GM18868 (cell line): ENCODE data around the gene CAMSAP3.

Source experiments
- ATAC-seq: cut with Tn5 transposase; IDR thresholded peaks from one replicate; pipeline ENCODE4 v1.9.1; 2021; ENCODE audit warnings: mild to moderate bottlenecking, moderate library complexity; ENCODE audit not compliant: unreplicated experiment

CAMSAP3 gene, protein sequence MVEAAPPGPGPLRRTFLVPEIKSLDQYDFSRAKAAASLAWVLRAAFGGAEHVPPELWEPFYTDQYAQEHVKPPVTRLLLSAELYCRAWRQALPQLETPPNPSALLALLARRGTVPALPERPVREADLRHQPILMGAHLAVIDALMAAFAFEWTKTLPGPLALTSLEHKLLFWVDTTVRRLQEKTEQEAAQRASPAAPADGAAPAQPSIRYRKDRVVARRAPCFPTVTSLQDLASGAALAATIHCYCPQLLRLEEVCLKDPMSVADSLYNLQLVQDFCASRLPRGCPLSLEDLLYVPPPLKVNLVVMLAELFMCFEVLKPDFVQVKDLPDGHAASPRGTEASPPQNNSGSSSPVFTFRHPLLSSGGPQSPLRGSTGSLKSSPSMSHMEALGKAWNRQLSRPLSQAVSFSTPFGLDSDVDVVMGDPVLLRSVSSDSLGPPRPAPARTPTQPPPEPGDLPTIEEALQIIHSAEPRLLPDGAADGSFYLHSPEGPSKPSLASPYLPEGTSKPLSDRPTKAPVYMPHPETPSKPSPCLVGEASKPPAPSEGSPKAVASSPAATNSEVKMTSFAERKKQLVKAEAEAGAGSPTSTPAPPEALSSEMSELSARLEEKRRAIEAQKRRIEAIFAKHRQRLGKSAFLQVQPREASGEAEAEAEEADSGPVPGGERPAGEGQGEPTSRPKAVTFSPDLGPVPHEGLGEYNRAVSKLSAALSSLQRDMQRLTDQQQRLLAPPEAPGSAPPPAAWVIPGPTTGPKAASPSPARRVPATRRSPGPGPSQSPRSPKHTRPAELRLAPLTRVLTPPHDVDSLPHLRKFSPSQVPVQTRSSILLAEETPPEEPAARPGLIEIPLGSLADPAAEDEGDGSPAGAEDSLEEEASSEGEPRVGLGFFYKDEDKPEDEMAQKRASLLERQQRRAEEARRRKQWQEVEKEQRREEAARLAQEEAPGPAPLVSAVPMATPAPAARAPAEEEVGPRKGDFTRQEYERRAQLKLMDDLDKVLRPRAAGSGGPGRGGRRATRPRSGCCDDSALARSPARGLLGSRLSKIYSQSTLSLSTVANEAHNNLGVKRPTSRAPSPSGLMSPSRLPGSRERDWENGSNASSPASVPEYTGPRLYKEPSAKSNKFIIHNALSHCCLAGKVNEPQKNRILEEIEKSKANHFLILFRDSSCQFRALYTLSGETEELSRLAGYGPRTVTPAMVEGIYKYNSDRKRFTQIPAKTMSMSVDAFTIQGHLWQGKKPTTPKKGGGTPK

DNA sequence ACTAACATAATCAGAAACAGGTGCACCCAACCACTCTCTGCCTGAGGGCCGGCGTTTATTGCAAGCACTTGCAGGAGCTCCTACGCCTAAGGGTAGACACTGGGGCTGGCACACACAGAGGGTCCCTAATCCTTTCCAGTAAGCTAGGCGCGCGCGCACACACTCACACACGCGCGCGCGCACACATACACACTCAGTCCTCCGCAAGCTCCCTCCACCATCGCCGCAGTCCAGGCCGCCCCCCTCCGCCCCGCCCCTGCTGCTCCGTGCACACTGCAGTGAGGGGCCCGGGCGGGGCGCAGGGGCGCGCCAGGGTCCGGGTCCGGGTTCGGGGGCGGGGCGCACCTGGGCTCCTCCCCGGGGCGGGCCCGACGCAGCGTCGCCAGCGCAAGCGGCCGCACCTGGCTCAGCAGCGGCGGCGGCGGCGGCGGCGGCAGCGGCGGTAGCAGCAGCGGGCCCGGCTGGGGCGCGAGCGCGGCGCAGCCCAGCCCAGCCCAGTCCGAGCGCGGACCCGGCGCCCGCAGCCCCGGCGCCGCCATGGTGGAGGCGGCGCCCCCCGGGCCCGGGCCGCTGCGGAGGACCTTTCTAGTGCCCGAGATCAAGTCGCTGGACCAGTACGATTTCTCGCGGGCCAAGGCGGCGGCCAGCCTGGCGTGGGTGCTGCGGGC, at the start of gene CAMSAP3:
Gene CAMSAP3 (plus strand): TSS at position 398 of the 668 bp plus-strand sequence. CDS start 140 bp downstream, at position 538.
- peak; percentile 40 for ATAC-seq

GRCh38 chr19:7545904-7546303, 49.8 kb upstream of the CAMSAP3 start:
- ATAC-seq = no peak

DNA sequence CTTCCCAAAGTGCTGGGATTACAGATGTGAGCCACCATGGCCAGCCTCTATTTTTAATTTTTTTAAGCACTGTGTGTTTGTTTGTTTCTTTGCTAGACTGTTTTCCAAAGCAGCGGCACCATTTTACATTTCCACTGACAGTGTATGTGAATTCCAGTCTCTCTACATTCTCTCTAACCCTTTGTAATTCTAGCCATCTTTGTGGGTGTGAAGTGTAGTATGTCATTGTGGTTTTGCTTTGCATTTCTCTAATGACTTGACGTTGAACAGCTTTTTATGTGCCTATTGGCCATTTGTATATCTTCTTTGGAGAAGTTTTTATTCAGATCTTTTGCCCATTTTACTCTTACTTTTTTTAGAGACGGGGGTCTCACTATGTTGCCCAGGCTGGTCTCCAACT, 48.5 kb upstream of the CAMSAP3 start:
- no peak for ATAC-seq

- ATAC-seq = no peak
Observed at GRCh38 chr19:7549429-7550148, 46.1 kb upstream of the CAMSAP3 start.

- ATAC-seq = no peak
Observed at GRCh38 chr19:7550169-7550770, 45.4 kb upstream of the CAMSAP3 start.

- ATAC-seq = no peak
Observed at GRCh38 chr19:7550987-7551761, 44.5 kb upstream of the CAMSAP3 start.

- ATAC-seq = no peak
Observed at GRCh38 chr19:7552781-7553180, 42.9 kb upstream of the CAMSAP3 start.

- no peak for ATAC-seq
Observed at GRCh38 chr19:7554565-7554964, 41.1 kb upstream of the CAMSAP3 start.

DNA sequence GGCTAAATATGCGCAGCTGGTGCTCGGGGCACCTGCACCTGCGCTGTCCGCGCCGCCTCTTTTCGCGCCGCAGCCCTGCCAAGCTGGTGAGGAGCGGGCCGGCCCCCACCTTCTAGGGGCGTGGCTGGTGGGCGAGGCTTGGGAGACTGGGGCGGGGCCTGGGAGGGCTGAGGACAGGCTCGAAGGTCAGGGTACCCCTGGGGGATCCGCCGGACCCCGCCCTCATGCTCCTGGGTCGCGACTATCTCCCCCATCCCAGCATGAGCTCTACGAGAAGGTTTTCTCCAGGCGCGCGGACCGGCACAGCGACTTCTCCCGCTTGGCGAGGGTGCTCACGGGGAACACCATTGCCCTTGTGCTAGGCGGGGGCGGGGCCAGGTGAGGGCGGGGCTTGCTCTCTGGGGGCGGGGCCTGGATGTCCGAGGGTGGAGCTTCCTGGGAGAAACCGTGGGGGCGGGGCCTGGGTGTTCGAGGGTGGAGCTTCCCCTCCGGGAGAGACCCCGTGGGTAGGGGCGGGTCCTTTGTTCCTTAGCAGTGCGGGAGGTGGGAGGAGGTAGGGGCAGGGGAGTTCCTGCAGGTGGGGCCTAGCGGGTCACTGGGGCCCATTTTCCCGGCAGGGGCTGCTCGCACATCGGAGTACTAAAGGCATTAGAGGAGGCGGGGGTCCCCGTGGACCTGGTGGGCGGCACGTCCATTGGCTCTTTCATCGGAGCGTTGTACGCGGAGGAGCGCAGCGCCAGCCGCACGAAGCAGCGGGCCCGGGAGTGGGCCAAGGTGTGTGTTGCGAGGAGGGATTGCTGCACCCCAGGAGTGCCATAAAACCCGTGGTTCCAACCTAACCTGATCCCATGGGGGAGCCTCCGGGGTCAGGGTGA, 40.4 kb upstream of the CAMSAP3 start:
- ATAC-seq = no peak

DNA sequence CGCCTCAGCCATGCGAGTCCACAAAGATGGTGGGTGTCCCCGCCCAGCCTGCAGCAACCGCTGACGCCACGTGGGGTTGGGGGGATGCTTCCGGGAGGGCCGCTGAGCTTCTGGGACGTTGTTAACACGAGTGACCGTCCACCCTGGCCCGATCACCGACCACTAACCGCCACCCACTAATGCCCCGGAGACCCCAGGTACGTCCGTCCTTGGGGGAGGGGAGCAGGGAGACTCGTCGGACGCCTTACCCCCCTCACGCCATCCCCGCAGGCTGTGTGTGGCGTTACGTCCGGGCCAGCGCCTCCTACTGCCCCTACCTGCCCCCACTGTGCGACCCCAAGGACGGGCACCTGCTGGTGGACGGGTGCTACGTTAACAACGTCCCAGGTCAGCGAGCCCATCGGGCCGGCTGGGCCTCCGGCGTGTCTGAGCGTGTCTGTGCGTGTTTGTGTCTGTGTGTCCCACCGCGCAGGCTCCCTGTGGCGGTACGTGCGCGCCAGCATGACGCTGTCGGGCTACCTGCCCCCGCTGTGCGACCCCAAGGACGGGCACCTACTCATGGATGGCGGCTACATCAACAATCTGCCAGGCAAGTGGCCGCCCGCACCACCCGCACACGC, 38.9 kb upstream of the CAMSAP3 start:
- ATAC-seq = no peak

GRCh38 chr19:7558667-7559066, 37.0 kb upstream of the CAMSAP3 start:
- no peak for ATAC-seq

DNA sequence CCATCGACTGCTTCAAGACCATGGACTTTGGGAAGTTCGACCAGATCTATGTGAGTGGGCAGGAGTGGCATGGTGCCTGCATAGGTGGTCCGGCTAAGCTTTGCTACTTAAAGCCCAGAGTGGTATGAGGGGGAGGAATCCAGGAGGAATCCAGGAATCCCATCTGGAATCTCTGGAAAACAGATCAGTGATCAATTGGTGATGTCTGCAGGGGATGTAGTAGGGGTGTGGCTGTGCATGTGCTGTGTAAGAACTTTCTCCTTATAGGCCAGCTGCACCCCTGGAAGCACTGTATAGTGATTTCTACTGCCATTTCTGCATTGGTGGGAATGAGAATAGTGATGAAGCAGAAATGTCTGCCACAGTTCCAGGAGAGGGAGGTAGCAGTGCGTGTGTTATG, 36.6 kb upstream of the CAMSAP3 start:
- no peak for ATAC-seq

GRCh38 chr19:7560255-7560654, 35.4 kb upstream of the CAMSAP3 start:
- ATAC-seq = no peak

DNA sequence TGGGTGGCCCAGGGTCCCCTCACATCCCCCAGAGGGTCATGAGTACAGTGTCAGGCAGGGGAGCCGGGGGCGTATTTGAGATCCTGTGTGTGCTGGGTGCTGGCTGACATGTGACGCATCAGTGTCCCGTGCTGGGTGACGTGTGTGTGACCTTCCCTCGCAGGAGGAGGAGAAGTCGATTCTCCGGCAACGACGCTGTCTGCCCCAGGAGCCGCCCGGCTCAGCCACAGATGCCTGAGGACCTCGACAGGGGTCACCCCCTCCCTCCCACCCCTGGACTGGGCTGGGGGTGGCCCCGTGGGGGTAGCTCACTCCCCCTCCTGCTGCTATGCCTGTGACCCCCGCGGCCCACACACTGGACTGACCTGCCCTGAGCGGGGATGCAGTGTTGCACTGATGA, 34.3 kb upstream of the CAMSAP3 start:
- no peak for ATAC-seq

- ATAC-seq = no peak
Observed at GRCh38 chr19:7562646-7563393, 32.8 kb upstream of the CAMSAP3 start.

- no peak for ATAC-seq
Observed at GRCh38 chr19:7564866-7565265, 30.8 kb upstream of the CAMSAP3 start.

DNA sequence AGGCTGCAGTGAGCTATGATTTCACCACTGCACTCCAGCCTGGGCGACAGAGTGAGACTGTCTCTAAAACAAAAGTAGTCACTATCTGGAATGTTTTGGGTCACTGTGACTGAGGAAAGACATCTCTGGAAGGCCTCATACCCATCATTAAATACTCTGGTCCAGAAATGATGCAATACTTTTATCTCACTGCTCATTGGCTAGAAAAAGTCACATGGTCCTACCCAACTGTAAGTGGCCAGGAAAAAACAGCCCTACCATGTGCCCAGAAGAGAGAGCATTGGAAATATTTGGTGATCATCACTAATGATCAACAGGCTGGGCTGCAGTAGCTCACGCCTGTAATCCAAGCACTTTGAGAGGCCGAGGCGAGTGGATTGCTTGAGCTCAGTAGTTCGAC, 30.3 kb upstream of the CAMSAP3 start:
- ATAC-seq = no peak
